DMS79 treated with DMSO at 0.1 percent for 48 hours (cell line): ENCODE measurements around the gene SRPK2.

Source experiments
- DNase-seq: peaks from one replicate; lab custom pipeline; 2025; lab: John Stamatoyannopoulos, UW

The SRPK2 gene

GRCh38 chr7:105097619-105098018, 291.1 kb downstream of the SRPK2 start:
- DNase-seq = no peak

- DNase-seq = no peak
Observed at GRCh38 chr7:105096306-105096705, 292.4 kb downstream of the SRPK2 start.

GRCh38 chr7:105094966-105095365, 293.8 kb downstream of the SRPK2 start:
- DNase-seq = no peak

GRCh38 chr7:105088456-105088855, 300.3 kb downstream of the SRPK2 start:
- DNase-seq = no peak

GRCh38 chr7:105087981-105088380, 300.7 kb downstream of the SRPK2 start:
- DNase-seq = no peak

GRCh38 chr7:105086850-105087249, 301.9 kb downstream of the SRPK2 start:
- no peak for DNase-seq

- no peak for DNase-seq
Observed at GRCh38 chr7:105084581-105084980, 304.1 kb downstream of the SRPK2 start.

GRCh38 chr7:105079348-105079747, 309.4 kb downstream of the SRPK2 start:
- no peak for DNase-seq

- DNase-seq = no peak
Observed at GRCh38 chr7:105073143-105073542, 315.6 kb downstream of the SRPK2 start.

- DNase-seq = no peak
Observed at GRCh38 chr7:105068886-105069285, 319.8 kb downstream of the SRPK2 start.

- DNase-seq = no peak
Observed at GRCh38 chr7:105067691-105068090, 321.0 kb downstream of the SRPK2 start.
